HG03045 (cell line): ENCODE results near the gene PGA3.
"Not testable (repeated sequence)": the region's sequence is repeated elsewhere in the genome, so short reads cannot be mapped to it uniquely, and the experiment has no call there.

Experiments
- ATAC-seq: cut with Tn5 transposase; IDR thresholded peaks from one replicate; pipeline ENCODE4 v1.9.1; 2021; ENCODE audit warnings: mild to moderate bottlenecking, moderate library complexity; ENCODE audit not compliant: unreplicated experiment

Gene PGA3

DNA sequence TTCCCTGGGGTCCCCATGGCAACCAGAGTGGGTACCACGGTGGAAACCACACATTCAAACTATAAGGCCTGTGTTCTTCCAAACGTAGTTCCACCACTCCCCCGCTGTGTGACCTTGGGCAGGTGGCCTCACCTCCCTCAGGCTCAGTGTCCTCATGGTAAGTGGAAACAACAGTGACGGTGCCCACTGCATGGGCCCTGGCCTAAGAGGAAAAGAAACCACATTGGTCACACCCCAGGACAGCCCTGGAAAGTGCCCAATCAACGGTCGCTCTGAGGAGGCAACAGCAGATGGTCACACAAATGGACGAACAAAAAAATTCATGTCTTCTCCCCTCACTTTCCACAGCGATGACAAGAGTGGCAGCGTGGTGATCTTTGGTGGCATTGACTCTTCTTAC lies 44.8 kb downstream of the PGA3 start:
- not testable (repeated sequence) for ATAC-seq

DNA sequence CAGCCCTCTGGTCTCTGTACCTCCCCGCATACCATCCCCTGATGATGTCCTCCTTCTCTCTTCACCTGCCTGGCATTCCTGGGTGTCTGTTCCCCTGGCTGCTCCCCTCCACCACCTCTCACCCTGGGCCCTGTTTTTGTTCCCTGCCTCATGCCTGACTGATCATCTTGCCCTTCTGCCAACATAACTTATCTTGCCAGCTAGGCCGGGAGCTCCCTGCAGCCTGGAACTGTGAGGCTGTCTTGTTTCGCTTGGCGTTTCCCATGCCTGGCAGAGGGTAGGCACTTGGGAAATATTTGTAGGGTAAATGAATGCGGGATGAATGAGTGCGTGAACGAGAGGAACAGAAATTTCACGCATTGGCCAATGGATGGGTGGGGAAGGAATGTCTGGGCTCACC lies 45.9 kb downstream of the PGA3 start:
- not testable (repeated sequence) for ATAC-seq

DNA sequence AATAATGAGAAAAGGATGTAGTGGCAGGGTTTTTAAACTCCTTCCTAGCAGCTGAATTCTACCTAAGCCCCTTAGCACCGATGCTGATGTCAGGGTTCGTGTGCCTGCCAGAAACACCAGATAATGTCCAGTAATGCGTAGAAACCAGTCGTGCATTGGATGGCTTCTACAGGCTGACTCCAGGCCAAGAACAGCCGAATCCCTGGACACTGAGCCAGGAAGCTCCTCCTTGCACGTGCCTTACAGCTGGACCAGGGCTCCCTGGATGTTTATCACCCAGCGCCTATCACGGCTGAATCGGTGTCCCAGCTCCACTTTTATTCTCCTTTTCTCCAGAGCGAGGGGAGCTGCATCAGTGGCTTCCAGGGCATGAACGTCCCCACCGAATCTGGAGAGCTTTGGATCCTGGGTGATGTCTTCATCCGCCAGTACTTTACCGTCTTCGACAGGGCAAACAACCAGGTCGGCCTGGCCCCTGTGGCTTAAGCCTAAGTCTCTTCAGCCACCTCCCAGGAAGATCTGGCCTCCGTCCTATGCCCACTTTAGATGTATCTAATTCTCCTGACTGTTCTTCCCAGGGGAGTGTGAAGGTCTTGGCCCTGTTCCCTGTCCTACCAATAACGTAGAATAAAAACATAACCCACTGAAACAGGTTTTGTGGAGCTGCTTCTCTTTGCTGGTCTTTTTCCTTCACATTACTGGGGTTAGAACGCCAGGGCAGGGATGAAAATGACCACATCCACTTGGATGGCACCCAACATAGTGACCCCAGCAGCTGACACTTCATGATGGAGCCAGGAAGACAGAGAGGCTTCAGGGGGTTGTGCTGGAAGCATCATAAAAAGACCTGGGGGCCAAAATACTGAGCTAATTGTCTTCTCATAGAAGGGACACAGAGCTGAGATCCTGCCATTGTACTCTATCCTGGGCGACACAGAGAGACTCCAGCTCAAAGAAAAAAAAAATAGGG lies 47.8 kb downstream of the PGA3 start:
- ATAC-seq, result not testable (repeated sequence)

DNA sequence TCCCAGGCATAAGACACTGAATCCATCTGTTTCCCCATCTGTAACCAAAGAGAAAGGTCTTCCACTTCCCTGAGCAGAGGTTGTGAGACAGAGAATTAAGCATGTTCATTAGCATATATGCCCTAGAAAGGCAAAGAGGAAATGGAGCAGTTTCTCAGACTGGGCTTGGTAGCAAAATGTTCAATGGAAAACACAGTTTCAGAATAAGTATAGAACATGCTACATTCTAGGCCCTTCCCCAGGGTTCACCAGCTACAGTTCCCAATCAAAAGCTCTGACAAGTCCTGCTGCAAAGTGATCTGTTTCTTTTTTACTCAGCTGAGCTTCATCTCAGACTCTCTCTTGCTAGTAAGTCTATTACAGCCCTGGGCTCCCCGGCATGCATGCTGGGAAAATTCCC lies 49.0 kb downstream of the PGA3 start:
- not testable (repeated sequence) for ATAC-seq

DNA sequence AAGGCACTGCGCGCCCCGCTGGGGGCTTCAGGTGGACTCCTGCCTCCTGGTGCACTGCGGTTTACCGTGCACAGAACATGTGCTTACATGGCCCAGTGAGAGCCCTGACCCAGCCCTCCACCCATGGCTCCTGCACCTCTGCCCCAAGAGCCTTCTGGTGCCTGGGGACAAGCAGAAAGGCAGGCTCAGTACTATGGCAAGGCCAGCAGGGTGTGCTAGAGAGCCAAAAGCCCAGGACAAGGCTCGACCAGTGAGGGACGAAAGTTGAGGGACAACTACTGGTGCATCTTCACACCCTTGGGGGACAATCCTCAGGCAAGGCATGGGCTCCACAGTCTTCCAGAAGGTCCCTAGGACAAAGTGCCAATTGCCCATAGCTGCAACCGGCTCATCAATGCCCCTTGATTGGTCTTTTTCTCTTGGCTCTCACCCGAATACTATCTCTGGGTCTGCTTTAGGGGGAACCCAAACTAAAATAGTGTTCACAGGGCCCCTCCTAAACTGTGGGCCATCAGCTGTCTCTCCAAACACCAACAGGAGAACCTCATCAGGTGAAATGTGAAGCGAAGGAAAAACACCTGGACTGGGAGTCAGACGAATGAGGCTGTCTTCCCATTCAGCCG lies 51.2 kb downstream of the PGA3 start:
- ATAC-seq, result peak; percentile 62

DNA sequence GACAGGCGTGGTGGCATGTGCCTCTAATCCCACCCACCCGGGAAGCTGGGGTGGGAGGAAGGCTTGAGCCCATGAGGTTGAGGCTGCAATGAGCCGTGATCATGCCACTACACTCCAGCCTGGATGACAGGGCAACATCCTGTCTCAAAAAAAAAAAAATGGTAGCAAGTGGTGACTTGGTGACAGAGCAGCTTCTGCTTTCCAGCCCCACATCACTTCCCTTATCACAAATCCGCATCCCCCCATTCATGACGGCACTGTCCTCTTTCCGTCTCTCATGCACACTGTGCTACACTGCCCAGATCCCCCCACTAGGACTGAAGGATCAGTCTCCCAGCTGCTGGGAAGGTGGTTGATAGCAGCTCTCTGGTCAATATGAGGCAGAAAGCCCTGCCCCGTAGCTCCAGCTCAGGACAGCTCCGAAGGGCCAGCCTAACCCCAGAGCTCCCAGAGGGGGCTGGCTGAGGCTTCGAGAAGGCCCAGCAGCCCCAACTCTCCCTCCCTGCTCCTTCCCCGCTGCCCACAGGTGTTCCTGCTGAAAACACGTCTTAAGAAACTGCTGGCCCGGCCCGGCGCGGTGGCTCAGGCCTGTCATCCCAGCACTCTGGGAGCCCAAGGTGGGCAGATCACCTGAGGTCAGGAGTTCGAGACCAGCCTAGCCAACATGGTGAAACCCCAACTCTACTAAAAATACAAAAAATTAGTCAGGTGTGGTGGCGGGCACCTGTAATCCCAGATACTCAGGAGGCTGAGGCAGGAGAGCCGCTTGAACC lies 53.6 kb downstream of the PGA3 start:
- ATAC-seq, result no peak

DNA sequence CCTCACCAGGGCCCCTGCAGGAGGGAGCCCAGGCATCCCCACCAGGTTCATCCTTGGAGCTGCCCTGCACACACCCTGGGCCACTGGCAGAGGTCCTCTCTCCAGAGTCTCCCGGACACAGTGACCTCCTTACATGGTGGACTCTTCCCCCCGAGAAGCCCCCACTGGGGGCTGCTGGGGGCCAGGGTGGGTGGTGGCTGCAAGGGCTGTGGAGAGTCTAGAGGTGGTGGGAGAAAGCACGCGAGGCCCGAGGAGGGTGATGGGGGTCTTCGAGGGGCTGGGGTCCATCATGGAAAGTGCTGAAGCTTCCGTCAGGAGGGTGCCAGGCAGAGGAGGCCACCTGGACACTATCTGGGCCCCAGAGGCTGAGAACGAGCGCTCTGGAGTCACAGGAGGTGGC lies 55.2 kb downstream of the PGA3 start:
- no peak for ATAC-seq

DNA sequence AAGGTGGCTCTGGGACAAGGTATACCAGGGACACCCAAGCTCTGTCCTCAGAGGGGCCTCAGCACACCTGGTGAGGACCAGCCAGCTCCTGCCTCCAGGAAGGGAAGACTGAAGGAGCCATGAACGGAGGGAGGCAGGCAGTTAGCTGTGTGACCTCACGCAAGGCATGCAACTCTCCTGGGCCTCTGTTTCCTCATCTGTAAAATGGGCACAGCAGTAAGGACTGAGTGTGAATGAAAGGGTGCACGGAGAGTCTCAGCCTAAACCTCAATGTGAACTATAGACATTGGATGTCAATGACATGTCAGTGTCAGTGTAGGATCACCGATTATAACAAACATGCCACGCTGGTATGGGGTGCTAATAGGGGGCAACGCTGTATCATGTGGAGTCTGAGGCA lies 56.0 kb downstream of the PGA3 start:
- ATAC-seq, result no peak
